ENCODE results near the gene MS4A18.

DNA sequence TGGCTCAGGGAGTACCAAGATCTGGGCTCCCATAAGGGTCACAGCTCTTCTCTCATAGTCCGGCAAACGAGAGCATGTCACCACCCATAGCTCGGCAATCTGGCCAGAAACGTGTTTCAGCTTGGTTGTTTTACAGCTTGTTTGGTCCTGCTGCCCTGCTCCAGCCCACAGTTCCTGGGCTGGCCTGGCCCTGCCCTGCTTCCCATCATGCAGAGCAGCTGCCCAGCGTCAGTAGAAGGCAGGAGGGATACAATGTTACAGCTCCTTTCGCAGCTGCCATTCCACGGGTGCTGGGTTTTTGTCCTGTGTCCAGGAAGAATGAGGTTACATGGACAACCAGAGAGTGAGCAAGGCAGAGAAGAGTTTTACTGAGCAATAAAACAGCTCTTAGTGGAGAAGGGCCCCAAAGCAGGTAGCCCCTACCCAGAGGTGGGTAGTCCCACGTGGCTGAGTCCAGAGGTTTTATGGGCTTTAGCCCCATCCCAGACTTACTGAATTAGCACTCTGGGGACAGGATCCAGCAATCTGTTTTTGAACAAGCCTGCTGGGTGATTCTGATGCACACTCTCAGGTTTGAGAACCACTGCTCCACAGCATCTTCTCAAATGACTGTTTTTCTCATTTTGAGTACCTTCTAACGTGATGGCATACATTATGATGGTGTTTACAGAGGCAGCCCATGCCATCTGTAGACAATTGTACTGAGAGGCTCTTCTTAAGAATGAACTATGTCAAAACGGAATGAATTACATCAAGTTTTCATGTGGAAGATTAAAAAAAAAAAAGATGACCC, 5.8 kb upstream of the MS4A18 start:
- TF ChIP-seq, protein P1, sequence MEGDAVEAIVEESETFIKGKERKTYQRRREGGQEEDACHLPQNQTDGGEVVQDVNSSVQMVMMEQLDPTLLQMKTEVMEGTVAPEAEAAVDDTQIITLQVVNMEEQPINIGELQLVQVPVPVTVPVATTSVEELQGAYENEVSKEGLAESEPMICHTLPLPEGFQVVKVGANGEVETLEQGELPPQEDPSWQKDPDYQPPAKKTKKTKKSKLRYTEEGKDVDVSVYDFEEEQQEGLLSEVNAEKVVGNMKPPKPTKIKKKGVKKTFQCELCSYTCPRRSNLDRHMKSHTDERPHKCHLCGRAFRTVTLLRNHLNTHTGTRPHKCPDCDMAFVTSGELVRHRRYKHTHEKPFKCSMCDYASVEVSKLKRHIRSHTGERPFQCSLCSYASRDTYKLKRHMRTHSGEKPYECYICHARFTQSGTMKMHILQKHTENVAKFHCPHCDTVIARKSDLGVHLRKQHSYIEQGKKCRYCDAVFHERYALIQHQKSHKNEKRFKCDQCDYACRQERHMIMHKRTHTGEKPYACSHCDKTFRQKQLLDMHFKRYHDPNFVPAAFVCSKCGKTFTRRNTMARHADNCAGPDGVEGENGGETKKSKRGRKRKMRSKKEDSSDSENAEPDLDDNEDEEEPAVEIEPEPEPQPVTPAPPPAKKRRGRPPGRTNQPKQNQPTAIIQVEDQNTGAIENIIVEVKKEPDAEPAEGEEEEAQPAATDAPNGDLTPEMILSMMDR (IDR thresholded peaks at IDR 0.05; ENCODE audit: extremely low read depth in 1 of 2, insufficient read depth in 1 of 2, low read depth in 1 of 2, low read length in 2 of 2), result no peak
- TF ChIP-seq POLR2AphosphoS5 (IDR thresholded peaks at IDR 0.05; ENCODE audit: insufficient read depth, low read depth, low read length) (no peak), JUN (IDR thresholded peaks at IDR 0.05; ENCODE audit: borderline replicate concordance, insufficient read depth, insufficient read length, low read depth) (no peak)

Measured in endothelial cell of umbilical vein (primary cell).